Hematopoietic multipotent progenitor cell treated with erythropoietin and hydrocortisone succinate and interleukin-3 and kit ligand, for 6 days (in vitro differentiated cells): ENCODE data around the gene C20orf96.
"Not testable (repeated sequence)": the region's sequence is repeated elsewhere in the genome, so short reads cannot be mapped to it uniquely, and the experiment has no call there.

Experiments
- DNase-seq: peaks from one replicate; pipeline ENCODE4 v3.0.0-alpha.2; 2015

The C20orf96 gene

GRCh38 chr20:278181-278580, 12.4 kb downstream of the C20orf96 start:
- DNase-seq, result no peak

GRCh38 chr20:277496-277781, 13.1 kb downstream of the C20orf96 start:
- DNase-seq, result no peak

- DNase-seq, result no peak
These were observed 13.7 kb downstream of the C20orf96 start for GRCh38 chr20:276620-277495.

GRCh38 chr20:275791-276190, 14.8 kb downstream of the C20orf96 start:
- no peak for DNase-seq

- DNase-seq, result no peak
These were observed 16.7 kb downstream of the C20orf96 start for GRCh38 chr20:273884-274283.

- no peak for DNase-seq
These were observed 17.8 kb downstream of the C20orf96 start for GRCh38 chr20:272718-273117.

GRCh38 chr20:271528-271927, 19.0 kb downstream of the C20orf96 start:
- DNase-seq, result no peak

GRCh38 chr20:271069-271468, 19.5 kb downstream of the C20orf96 start:
- no peak for DNase-seq

- DNase-seq, result no peak
These were observed 20.0 kb downstream of the C20orf96 start for GRCh38 chr20:270517-270916.

GRCh38 chr20:266596-267562, 23.7 kb downstream of the C20orf96 start:
- DNase-seq, result peak; percentile 93

- DNase-seq, result no peak
These were observed 26.8 kb downstream of the C20orf96 start for GRCh38 chr20:263701-264100.

- DNase-seq, result no peak
These were observed 30.6 kb downstream of the C20orf96 start for GRCh38 chr20:259981-260380.

GRCh38 chr20:258963-259362, 31.6 kb downstream of the C20orf96 start:
- peak; percentile 53 for DNase-seq

- no peak for DNase-seq
These were observed 32.2 kb downstream of the C20orf96 start for GRCh38 chr20:258269-258858.

- no peak for DNase-seq
These were observed 33.1 kb downstream of the C20orf96 start, which contains the start of gene DEFB132 for GRCh38 chr20:257419-257818. TSS of gene DEFB132 (plus strand) at chr20:257724. CDS start at chr20:257779, 55 bp downstream.

- DNase-seq, result not testable (repeated sequence)
These were observed 37.1 kb downstream of the C20orf96 start for GRCh38 chr20:253447-253846.

GRCh38 chr20:252801-253200, 37.7 kb downstream of the C20orf96 start:
- DNase-seq, result no peak

- no peak for DNase-seq
These were observed 39.2 kb downstream of the C20orf96 start for GRCh38 chr20:251354-251753.

GRCh38 chr20:242905-243304, 47.6 kb downstream of the C20orf96 start:
- DNase-seq, result no peak

- peak; percentile 32 for DNase-seq
These were observed 52.6 kb downstream of the C20orf96 start for GRCh38 chr20:237929-238328.

- DNase-seq, result peak; percentile 53
These were observed 53.1 kb downstream of the C20orf96 start for GRCh38 chr20:237489-237888.

GRCh38 chr20:235891-236290, 54.7 kb downstream of the C20orf96 start:
- DNase-seq, result no peak

- DNase-seq, result peak; percentile 44
These were observed 63.0 kb downstream of the C20orf96 start for GRCh38 chr20:227439-228105.
